ENCODE results near the gene NEK9.
"Not testable (repeated sequence)": the region's sequence is repeated elsewhere in the genome, so short reads cannot be mapped to it uniquely, and the experiment has no call there.

NEK9 gene

GRCh38 chr14:75126679-75127473 is at the start of gene NEK9:
NEK9 (minus strand) TSS chr14:75127048; CDS start chr14:75126921, 127 bp downstream.
- FAIRE-seq = peak; percentile 44

GRCh38 chr14:75176142-75176820 is 49.4 kb upstream of the NEK9 start, which contains the start of gene TMED10:
TMED10 (minus strand) TSS chr14:75176612; CDS start chr14:75176579, 33 bp downstream.
- no peak for FAIRE-seq

DNA sequence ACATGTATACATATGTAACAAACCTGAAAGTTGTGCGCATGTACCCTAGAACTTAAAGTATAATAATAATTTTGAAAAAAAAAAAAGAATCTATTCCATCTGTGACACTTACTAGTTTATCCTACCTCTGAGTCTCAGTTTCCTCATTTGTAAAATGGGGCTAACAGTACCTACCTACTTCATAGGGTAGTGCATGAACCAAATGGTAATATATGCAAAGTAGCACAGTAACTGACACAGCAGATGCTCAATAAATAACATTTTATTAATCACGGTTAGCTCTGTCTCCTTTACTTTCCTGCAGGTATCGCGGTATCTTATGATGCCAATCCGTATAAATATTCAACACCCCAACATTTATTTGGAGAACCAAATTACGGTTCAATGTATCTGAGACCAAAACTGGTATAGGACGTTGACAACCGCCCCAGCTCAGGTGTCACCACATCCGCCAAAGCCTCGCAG is 48.9 kb upstream of the NEK9 start:
- FAIRE-seq = no peak

DNA sequence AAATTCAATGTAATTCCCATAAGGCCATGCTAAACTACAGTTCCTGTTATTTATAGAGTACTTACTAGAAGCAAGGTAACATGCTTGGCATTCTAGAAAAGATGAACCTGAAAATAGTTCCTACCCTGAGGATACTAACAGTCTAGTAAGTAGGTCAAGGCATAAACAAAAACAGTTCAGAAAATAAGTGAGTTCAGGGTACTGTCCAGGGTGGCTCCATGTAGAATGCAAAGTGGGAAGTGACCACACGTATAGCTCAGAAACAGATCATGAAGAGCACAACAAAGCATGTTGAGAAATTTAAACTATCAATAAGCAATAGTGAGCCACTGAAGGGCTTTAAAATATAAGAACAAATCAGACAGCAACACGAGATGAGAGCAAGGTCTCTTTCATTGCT is 47.2 kb upstream of the NEK9 start:
- FAIRE-seq = no peak

DNA sequence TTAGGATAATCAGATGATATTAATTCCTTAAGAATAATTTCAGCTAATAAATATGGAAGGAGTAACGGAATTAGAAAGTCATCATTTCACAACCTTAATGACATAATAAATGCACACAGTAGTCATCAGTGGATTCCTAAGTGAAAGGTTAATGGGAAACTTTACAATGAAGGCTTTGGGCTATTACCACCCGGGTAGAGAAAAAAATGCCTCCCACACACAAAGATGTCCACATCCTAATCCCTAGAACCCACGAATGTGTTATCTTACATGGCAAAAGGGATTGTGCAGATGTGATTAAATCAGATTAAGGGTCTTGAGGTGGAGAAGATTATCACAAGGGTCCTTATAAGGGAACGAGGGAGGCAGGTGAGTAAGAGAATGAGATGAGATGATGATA is 43.9 kb upstream of the NEK9 start:
- FAIRE-seq = no peak

- FAIRE-seq = no peak
Observed at GRCh38 chr14:75168586-75169335, 41.9 kb upstream of the NEK9 start.

GRCh38 chr14:75167325-75167724 is 40.5 kb upstream of the NEK9 start:
- no peak for FAIRE-seq

- no peak for FAIRE-seq
Observed at GRCh38 chr14:75165586-75166391, 38.9 kb upstream of the NEK9 start.

DNA sequence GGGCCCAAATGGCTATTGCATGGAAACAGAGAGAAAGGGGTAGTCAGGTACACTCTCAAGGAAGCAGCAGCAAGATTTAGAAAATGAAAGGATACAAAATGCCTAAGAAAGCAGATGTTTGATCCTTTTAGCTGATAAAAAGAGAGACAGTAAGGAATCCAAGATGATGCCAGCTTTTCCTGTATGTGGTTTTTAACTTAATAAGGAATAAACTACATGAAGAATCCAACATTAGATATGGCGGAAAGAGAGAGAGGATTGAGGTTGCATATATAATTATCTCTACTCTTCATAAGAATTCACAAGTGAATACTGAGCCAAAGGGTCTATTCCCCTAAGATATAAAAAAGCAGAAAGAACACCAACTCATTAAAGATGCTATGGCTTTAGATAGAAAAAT is 38.0 kb upstream of the NEK9 start:
- FAIRE-seq = no peak

DNA sequence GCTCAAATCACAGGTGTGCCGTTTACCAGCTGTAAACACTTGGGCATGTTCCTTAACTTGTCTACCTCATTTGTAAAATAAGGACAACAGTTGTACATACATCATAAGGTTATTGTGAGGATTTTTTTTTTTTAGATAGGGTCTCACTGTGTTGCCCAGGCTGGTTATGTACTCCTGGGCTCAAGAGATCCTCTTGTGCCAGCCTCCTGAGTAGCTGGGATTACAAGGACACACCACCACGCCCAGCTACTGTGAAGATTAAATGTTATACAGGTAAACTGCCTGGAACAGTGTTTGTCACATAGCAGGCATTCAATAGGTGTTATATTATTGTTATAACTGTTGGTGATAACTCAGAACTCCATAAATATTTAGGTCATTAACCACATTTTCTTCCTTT is 36.8 kb upstream of the NEK9 start:
- no peak for FAIRE-seq

GRCh38 chr14:75162631-75163030 is 35.8 kb upstream of the NEK9 start:
- FAIRE-seq = no peak

DNA sequence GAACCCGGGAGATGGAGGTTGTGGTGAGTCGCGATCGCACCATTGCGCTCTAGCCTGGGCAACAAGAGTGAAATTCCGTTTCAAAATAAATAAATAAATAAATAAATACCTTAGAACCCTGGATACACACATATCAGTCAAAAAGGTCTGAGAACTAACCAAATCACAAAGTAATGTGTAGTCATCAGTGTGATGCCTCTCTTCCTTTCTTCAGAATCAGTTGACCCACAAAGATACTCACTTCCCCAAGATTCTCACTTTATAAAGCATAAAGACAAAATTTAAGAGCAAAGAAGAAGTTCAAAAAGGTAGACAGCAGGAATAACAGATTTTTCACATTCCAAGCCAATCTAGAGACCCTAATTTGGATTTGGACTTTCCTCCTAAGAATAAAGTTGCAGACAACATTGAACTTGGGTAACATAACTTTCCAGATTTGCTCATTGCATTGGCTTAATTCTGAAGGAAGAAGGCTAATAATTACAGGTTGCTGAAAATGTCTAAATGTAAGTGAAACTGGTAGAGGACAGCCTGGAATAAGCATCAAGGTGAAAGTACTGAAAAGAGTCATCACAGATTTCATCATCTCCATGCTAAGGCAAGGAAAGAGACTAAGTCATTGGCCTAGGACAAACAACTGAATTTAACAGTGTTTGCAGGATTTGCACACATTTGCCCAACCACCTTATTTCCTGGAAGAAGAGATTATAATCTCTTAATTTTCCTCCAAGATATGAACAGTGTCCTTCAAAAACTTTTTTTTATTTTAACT is 32.2 kb upstream of the NEK9 start:
- FAIRE-seq = no peak

DNA sequence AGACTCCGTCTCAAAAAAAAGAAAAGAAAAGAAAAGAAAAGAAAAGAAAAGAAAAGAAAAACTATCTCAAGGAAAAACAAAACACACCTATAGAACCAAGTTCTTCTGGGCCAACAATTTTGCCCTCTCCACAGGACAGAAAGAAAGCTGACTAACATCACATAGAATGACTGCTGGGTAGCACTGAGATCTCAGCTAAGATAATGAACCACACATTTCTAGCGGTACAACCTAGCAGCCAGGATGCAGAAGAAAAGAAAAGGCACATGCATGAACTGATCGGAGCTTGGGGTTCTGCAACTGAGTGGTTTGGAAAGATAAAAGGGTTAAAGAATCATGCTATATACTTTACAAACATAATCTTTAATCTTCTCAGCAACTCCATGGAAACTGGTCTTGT is 30.1 kb upstream of the NEK9 start:
- no peak for FAIRE-seq

GRCh38 chr14:75156111-75156510 is 29.3 kb upstream of the NEK9 start:
- FAIRE-seq = no peak

- no peak for FAIRE-seq
Observed at GRCh38 chr14:75155169-75155568, 28.3 kb upstream of the NEK9 start.

- FAIRE-seq = no peak
Observed at GRCh38 chr14:75153295-75153694, 26.4 kb upstream of the NEK9 start.

- FAIRE-seq = no peak
Observed at GRCh38 chr14:75151851-75152250, 25.0 kb upstream of the NEK9 start.

GRCh38 chr14:75150637-75151036 is 23.8 kb upstream of the NEK9 start:
- not testable (repeated sequence) for FAIRE-seq

- FAIRE-seq = no peak
Observed at GRCh38 chr14:75150150-75150549, 23.3 kb upstream of the NEK9 start.

DNA sequence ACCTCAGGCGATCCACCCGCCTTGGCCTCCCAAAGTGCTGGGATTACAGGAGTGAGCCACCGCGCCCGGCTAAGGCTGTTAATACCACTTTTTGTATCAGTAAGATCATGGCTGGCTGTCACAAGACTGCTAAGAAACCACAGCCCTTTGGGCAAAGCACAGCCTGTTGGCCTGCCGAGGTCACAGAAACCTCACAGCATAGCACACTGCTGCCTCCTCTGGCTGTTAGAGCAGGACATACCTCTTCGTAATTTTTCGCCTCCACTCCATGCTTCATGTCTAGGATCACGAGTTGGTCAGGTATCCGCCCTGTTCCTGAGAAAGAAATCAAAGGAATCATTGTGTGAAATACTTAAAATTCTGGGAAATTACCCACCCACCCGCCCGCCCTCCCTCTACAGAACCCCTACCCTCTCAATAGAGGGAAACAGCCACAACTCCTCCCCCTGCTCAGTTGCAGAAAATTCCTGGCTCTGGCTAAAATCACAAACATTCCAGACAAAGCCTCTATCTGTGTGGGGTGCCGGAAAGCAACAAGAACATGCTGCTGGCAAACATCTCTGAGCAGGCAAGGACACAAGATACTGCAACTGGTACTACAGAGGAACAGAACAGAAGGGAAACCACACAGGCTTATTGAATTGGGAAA is 20.7 kb upstream of the NEK9 start:
- FAIRE-seq = peak; percentile 41

GRCh38 chr14:75144944-75145343 is 18.1 kb upstream of the NEK9 start:
- FAIRE-seq = no peak
